ENCODE measurements around the gene PACS1.

Gene PACS1

DNA sequence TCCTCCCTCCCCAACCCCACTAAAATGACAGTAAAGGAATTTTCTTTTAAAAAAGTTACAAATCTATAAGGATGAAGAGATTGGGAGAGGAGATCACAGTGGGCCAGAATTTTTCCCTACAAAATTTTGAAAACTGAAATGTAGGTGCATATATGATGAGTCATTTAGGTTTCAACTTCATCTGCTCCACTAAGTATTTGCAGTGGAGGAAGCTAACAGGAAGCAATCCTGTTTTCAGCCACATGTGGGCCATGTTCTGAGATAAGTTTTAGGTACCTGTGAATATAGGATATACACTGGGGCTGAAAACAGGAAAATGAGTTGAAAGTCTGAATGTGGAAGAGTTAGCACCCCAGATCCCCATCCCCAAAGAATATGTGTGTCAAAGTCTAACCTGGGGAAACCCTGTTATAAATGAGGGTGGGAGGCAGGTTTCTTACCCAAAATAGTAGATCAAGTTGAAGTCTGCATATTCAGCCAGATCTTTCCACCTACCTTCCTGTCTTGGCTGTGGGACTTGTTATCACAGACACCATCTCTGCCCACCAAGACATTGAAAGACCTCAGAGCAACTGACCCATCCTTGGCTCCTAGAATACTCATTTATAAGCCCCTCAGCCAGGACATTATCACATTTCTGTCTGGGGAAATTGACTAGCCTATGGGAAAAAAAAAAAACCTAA lies 87.3 kb downstream of the PACS1 start:
- TF ChIP-seq, protein P1, sequence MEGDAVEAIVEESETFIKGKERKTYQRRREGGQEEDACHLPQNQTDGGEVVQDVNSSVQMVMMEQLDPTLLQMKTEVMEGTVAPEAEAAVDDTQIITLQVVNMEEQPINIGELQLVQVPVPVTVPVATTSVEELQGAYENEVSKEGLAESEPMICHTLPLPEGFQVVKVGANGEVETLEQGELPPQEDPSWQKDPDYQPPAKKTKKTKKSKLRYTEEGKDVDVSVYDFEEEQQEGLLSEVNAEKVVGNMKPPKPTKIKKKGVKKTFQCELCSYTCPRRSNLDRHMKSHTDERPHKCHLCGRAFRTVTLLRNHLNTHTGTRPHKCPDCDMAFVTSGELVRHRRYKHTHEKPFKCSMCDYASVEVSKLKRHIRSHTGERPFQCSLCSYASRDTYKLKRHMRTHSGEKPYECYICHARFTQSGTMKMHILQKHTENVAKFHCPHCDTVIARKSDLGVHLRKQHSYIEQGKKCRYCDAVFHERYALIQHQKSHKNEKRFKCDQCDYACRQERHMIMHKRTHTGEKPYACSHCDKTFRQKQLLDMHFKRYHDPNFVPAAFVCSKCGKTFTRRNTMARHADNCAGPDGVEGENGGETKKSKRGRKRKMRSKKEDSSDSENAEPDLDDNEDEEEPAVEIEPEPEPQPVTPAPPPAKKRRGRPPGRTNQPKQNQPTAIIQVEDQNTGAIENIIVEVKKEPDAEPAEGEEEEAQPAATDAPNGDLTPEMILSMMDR (IDR thresholded peaks at IDR 0.05; ENCODE audit: insufficient read depth, low read length, missing control alignments) = no peak
- no peak overlapping the region for H3K4me3 ChIP-seq (ENCODE audit: low read depth, low read length)
- no peak for DNase-seq (ENCODE audit: low read depth, low spot score)
- POLR2A ChIA-PET = no interaction called here
- CTCF ChIA-PET = interaction anchor here (1.9 kb wide), 1 partner anchor 10 kb away, joined by 4 read pairs; no protein-coding TSS in a partner anchor

DNA sequence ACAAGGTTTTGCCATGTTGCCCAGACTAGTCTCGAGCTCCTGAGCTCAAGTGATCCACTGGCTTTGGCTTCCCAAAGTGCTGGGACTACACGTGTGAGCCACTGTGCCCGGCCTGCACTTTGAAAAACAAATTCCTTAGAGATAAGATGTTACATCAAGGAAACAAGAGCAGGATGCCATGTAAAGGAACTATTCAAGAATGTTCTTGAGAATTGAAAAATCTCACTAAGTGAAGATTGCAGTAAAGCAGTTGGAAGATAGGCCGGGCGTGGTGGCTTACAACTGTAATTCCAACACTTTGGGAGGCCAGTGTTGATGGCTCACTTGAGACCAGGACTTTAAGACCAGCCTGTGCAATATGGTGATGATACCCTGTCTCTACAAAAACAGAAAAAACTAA lies 88.1 kb downstream of the PACS1 start:
- TF ChIP-seq, protein P1 (IDR thresholded peaks at IDR 0.05; ENCODE audit: insufficient read depth, low read length, missing control alignments) = no peak
- ChIA-PET CTCF (no interaction called here), POLR2A (no interaction called here)
- DNase-seq (ENCODE audit: low read depth, low spot score) = no peak
- no peak overlapping the region for H3K4me3 ChIP-seq (ENCODE audit: low read depth, low read length)

DNA sequence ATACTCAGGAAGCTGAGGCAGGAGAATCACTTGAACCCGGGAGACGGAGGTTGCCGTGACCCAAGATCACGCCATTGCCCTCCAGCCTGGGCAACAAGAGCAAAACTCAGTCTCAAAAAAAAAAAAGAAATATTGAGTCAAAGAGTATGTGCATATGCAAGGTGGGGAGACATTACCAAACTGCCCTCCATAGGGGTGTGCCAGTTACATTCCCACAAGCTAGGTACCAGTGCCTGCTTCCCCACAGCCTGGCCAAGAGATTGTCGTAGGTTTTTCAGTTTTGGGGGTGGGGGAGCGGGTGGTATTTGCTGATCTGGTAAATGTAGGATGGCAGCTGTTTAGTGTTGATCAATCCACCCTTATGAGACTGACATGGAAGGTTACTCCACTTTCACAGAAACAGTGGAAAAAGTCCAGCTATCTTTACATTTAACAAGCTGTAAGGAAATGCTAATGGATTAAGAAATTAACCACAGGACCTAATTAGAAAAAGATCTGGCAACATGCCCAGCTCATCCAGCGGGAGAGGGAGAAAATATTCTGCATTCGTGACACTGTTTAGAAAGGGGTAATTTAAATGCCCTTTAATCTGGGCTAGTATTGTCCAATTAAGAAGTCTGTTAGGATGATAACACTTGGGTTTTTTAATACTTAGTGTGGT lies 89.4 kb downstream of the PACS1 start:
- ChIA-PET CTCF (interaction anchor here (1.0 to 1.3 kb wide), 3 partner anchors 17 to 126 kb away, joined by 3 to 5 read pairs (median 3); no protein-coding TSS in a partner anchor), POLR2A (interaction anchor here (0.6 kb wide), 1 partner anchor 18 kb away, joined by 3 read pairs; no protein-coding TSS in a partner anchor)
- no peak overlapping the region for H3K4me3 ChIP-seq (ENCODE audit: low read depth, low read length)
- DNase-seq (ENCODE audit: low read depth, low spot score) = no peak
- TF ChIP-seq, protein P1 (IDR thresholded peaks at IDR 0.05; ENCODE audit: insufficient read depth, low read length, missing control alignments) = no peak

DNA sequence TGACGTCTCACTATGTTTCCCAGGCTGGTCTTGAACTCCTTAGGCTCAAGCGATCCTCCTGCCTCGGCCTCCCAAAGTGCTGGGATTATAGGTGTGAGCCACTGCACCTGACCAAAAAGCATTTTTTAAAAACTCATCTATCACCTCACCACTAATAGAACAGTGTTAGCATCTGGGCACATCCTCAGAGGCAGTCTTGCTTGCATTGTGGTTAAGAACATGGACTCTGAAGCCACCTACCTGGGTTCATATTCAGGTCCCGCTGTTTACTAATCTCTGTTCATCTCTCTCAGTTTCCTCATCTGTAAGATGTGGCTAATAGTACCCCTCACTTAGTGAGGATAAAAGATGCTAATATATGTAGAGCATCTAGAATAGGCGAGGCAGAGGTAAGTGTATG lies 90.6 kb downstream of the PACS1 start:
- no peak overlapping the region for H3K4me3 ChIP-seq (ENCODE audit: low read depth, low read length)
- TF ChIP-seq, protein P1 (IDR thresholded peaks at IDR 0.05; ENCODE audit: insufficient read depth, low read length, missing control alignments) = no peak
- POLR2A ChIA-PET = no interaction called here
- DNase-seq (ENCODE audit: low read depth, low spot score) = no peak
- CTCF ChIA-PET = no interaction called here

DNA sequence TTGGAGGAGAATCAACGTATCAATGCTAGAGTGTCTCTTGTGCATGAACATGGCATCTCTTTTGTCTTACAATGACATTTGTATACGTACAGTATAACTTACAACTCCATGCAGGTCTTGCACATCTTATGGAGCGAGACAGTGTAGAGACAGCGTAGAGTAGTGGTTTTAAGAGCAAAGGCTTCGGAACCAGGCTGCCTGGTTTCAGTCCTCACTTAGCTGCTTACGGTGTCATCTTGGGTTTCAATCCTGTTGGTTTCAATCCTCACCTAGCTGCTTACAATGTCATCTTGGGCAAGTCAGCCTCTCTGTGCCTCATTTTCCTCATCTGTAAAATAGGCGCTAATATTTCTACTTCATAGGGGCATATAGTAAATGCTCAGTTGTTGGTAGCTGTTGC lies 98.2 kb downstream of the PACS1 start:
- POLR2A ChIA-PET = no interaction called here
- no peak for DNase-seq (ENCODE audit: low read depth, low spot score)
- TF ChIP-seq, protein P1 (IDR thresholded peaks at IDR 0.05; ENCODE audit: insufficient read depth, low read length, missing control alignments) = no peak
- H3K4me3 ChIP-seq (ENCODE audit: low read depth, low read length) = no peak overlapping the region
- CTCF ChIA-PET = interaction anchor here (1.3 kb wide), 1 partner anchor 25 kb away, joined by 3 read pairs; no protein-coding TSS in a partner anchor

DNA sequence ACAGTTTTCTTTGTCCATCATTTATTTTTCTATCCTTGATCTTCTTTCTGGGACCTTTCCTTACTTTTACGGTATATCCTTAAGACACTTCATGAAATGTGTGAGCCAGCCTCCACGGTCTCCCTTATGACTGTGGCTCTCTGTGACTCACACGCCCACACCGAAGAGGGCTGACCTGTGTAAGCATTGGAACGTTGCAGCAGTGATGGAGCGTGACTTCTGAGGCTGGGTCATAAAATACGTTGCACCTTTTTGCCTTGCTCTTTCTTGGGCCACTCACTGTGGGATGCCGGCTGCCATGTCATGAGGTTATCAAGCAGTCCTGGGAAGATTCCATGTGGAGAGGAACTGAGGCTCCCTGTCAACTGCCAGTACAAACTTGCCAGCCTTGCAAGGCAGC lies 102.1 kb downstream of the PACS1 start:
- ChIA-PET POLR2A (no interaction called here), CTCF (interaction anchor here (1.5 kb wide), 1 partner anchor 50 kb away, joined by 3 read pairs; no protein-coding TSS in a partner anchor)
- no peak overlapping the region for H3K4me3 ChIP-seq (ENCODE audit: low read depth, low read length)
- TF ChIP-seq, protein P1 (IDR thresholded peaks at IDR 0.05; ENCODE audit: insufficient read depth, low read length, missing control alignments) = no peak
- DNase-seq (ENCODE audit: low read depth, low spot score) = no peak
